ENCODE data around the gene CCDC24.

- no peak for TF ChIP-seq CTCF (IDR thresholded peaks at IDR 0.05)
- TF ChIP-seq EP300 (IDR thresholded peaks at IDR 0.05), result no peak
These were observed 8.8 kb downstream of the CCDC24 start for GRCh38 chr1:44000122-44000665.

Data from ovary (tissue), 3 donors.